ENCODE results near the gene POLR2J. TPM values are rescaled to one million over a fixed set of nuclear protein-coding genes. Genes with fewer than 3 reads are reported as not detected.

The POLR2J gene
- total and polyA plus RNA-seq, 10 of the 15 experiments (the other 5 are each of a cell fraction or from before 2014, with no cell fraction given), result 16.4 to 119 (median 77.4) TPM

DNA sequence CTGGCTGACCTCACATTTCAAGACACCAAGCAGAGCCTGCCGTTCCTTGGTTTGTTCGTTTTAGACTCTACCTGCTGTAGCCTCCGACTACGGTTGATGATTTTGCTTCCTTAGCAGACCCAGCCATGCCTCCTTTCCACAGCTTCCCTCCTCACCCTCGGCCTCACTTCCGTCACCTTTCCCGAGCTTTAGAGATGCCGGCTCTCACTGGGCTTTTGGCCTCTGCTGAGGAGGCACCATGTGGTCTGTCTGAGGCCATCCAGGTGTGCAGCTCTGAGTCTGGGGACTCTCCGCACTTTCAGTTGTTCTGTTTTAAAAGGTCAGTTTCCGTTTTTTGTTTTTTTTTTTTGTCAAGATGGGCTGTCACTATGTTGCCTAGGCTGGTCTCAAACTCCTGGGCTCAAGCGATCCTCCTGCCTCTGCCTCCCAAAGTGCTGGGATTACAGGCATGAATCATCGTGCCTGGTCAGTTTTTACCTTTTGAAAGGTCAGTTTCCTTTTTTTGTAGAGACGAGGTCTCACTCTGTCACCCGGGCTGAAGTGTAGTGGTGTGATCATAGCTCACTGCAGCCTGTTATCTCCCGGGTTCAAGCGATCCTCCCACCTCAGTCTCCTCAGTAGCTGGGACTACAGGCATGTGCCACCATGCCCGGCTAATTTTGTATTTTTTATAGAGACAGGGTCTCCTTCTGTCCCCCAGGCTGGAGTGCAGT lies 33.6 kb downstream of the POLR2J start (continued):
- TF ChIP-seq CEBPB (IDR thresholded peaks at IDR 0.05; ENCODE audit: borderline replicate concordance in 1 of 2, low read depth in 2 of 2, low read length in 2 of 2), result no peak
- no peak for TF ChIP-seq EP300 (IDR thresholded peaks at IDR 0.05; ENCODE audit: borderline replicate concordance in 1 of 2, control insufficient read depth in 1 of 2, low read depth in 2 of 2, low read length in 2 of 2)
- no peak for TF ChIP-seq CBFB (IDR thresholded peaks at IDR 0.05; ENCODE audit: low read depth)
- no peak for TF ChIP-seq ZSCAN29 (IDR thresholded peaks at IDR 0.05)
- no peak for TF ChIP-seq MYB (IDR thresholded peaks at IDR 0.05; ENCODE audit: borderline replicate concordance, low read depth, low read length)
- TF ChIP-seq SMARCA5 (IDR thresholded peaks at IDR 0.05), result 0 out of 2 replicates have a peak, but pooled peaks have one; percentile 23
- no peak for TF ChIP-seq CHD2 (IDR thresholded peaks at IDR 0.05; ENCODE audit: borderline replicate concordance, low read depth, low read length)
- TF ChIP-seq, protein P1, sequence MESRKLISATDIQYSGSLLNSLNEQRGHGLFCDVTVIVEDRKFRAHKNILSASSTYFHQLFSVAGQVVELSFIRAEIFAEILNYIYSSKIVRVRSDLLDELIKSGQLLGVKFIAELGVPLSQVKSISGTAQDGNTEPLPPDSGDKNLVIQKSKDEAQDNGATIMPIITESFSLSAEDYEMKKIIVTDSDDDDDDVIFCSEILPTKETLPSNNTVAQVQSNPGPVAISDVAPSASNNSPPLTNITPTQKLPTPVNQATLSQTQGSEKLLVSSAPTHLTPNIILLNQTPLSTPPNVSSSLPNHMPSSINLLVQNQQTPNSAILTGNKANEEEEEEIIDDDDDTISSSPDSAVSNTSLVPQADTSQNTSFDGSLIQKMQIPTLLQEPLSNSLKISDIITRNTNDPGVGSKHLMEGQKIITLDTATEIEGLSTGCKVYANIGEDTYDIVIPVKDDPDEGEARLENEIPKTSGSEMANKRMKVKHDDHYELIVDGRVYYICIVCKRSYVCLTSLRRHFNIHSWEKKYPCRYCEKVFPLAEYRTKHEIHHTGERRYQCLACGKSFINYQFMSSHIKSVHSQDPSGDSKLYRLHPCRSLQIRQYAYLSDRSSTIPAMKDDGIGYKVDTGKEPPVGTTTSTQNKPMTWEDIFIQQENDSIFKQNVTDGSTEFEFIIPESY (IDR thresholded peaks at IDR 0.05), result no peak
- TF ChIP-seq CREM (IDR thresholded peaks at IDR 0.05; ENCODE audit: low read depth), result no peak
- 0 out of 2 replicates have a peak, but pooled peaks have one; percentile 16 for TF ChIP-seq TAF1 (IDR thresholded peaks at IDR 0.05; ENCODE audit: borderline replicate concordance, low read depth, low read length)
- TF ChIP-seq ZZZ3 (IDR thresholded peaks at IDR 0.05; ENCODE audit: control insufficient read depth, insufficient read length, low read depth), result no peak
- TF ChIP-seq SUZ12 (IDR thresholded peaks at IDR 0.05; ENCODE audit: unreplicated experiment), result no peak
- TF ChIP-seq STAT3 (IDR thresholded peaks at IDR 0.05; ENCODE audit: low read depth, low read length), result no peak
- no peak for TF ChIP-seq ZBTB11 (CRISPR knock-in tag; IDR thresholded peaks at IDR 0.05)
- TF ChIP-seq, protein P2, sequence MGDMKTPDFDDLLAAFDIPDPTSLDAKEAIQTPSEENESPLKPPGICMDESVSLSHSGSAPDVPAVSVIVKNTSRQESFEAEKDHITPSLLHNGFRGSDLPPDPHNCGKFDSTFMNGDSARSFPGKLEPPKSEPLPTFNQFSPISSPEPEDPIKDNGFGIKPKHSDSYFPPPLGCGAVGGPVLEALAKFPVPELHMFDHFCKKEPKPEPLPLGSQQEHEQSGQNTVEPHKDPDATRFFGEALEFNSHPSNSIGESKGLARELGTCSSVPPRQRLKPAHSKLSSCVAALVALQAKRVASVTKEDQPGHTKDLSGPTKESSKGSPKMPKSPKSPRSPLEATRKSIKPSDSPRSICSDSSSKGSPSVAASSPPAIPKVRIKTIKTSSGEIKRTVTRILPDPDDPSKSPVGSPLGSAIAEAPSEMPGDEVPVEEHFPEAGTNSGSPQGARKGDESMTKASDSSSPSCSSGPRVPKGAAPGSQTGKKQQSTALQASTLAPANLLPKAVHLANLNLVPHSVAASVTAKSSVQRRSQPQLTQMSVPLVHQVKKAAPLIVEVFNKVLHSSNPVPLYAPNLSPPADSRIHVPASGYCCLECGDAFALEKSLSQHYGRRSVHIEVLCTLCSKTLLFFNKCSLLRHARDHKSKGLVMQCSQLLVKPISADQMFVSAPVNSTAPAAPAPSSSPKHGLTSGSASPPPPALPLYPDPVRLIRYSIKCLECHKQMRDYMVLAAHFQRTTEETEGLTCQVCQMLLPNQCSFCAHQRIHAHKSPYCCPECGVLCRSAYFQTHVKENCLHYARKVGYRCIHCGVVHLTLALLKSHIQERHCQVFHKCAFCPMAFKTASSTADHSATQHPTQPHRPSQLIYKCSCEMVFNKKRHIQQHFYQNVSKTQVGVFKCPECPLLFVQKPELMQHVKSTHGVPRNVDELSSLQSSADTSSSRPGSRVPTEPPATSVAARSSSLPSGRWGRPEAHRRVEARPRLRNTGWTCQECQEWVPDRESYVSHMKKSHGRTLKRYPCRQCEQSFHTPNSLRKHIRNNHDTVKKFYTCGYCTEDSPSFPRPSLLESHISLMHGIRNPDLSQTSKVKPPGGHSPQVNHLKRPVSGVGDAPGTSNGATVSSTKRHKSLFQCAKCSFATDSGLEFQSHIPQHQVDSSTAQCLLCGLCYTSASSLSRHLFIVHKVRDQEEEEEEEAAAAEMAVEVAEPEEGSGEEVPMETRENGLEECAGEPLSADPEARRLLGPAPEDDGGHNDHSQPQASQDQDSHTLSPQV (IDR thresholded peaks at IDR 0.05), result no peak
- TF ChIP-seq SRF (IDR thresholded peaks at IDR 0.05; ENCODE audit: low read depth in 2 of 2, low read length in 2 of 2), result peak; percentile 65 to 89
- no peak for TF ChIP-seq GABPA (IDR thresholded peaks at IDR 0.05; ENCODE audit: low read depth)
